ENCODE results near the gene MED28.

The MED28 gene

GRCh38 chr4:17667653-17668201 lies 53.3 kb downstream of the MED28 start:
- DNase-seq: peak; percentile 60

- no peak for DNase-seq
Measured at GRCh38 chr4:17670423-17670822, 56.0 kb downstream of the MED28 start.

GRCh38 chr4:17680559-17681280 lies 66.3 kb downstream of the MED28 start:
- DNase-seq: no peak

- DNase-seq: no peak
Measured at GRCh38 chr4:17681281-17682221, 67.1 kb downstream of the MED28 start.

- no peak for DNase-seq
Measured at GRCh38 chr4:17682222-17682566, 67.8 kb downstream of the MED28 start.

All from NCI-H2107 (cell line).